ENCODE results near the gene SPOPL. TPM values are rescaled to one million over a fixed set of nuclear protein-coding genes. Genes with fewer than 3 reads are reported as not detected.
"Not testable (repeated sequence)": the region's sequence is repeated elsewhere in the genome, so short reads cannot be mapped to it uniquely, and the experiment has no call there.

SPOPL gene
- total RNA-seq, 4 donors from 2014 or later: 30.5 to 49.0 (median 43.6) TPM

- Histone ChIP-seq H3K4me1 (no peaks in the 10 kb centered on the region), H3K27me3 (no peaks in the 10 kb centered on the region), H3K27ac (replicated peaks in 1 of 4) (no peak overlapping the region), H3K9me3 (no peaks in the 10 kb centered on the region), H3K4me3 (no peak overlapping the region), H3K36me3 (no peaks in the 10 kb centered on the region)
- TF ChIP-seq, protein P1, sequence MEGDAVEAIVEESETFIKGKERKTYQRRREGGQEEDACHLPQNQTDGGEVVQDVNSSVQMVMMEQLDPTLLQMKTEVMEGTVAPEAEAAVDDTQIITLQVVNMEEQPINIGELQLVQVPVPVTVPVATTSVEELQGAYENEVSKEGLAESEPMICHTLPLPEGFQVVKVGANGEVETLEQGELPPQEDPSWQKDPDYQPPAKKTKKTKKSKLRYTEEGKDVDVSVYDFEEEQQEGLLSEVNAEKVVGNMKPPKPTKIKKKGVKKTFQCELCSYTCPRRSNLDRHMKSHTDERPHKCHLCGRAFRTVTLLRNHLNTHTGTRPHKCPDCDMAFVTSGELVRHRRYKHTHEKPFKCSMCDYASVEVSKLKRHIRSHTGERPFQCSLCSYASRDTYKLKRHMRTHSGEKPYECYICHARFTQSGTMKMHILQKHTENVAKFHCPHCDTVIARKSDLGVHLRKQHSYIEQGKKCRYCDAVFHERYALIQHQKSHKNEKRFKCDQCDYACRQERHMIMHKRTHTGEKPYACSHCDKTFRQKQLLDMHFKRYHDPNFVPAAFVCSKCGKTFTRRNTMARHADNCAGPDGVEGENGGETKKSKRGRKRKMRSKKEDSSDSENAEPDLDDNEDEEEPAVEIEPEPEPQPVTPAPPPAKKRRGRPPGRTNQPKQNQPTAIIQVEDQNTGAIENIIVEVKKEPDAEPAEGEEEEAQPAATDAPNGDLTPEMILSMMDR (IDR thresholded peaks at IDR 0.05): no peak
- TF ChIP-seq EP300 (IDR thresholded peaks at IDR 0.05): no peak
- TF ChIP-seq POLR2A (IDR thresholded peaks at IDR 0.05; ENCODE audit: low read depth): no peak
- no peak for TF ChIP-seq POLR2AphosphoS5 (IDR thresholded peaks at IDR 0.05)
- no peak for DNase-seq (ENCODE audit: extremely low spot score)
- 92% methylated on average over 2 of the region's 2 CpGs for WGBS
- intact Hi-C loops (cut with DNase I): no loop called here
Observed at GRCh38 chr2:138455275-138455674, 46.3 kb upstream of the SPOPL start.

DNA sequence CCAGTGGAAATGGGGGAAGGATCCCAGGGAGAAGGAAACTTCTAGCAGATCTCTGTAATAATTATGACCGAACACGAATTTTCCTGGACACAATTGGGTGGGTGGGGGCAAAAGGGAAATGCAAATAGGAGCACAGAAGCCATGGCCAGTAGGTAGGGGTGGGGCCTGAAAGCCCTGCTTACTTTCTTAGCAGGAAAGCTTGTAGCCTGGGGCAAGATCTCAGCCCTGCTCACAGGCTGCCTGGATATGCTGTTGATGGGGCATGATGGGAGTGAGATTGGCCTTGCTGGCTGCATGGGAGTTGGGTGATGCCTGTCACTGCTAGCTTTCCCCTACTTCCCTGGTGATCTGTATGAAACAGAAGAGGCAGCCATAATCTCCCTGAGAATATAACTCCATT lies 45.9 kb upstream of the SPOPL start:
- H3K36me3 ChIP-seq: no peaks in the 10 kb centered on the region
- H3K4me3 ChIP-seq: no peak overlapping the region
- TF ChIP-seq POLR2A (IDR thresholded peaks at IDR 0.05; ENCODE audit: low read depth): no peak
- no peak for TF ChIP-seq POLR2AphosphoS5 (IDR thresholded peaks at IDR 0.05)
- TF ChIP-seq, protein P1 (IDR thresholded peaks at IDR 0.05): no peak
- no peak for TF ChIP-seq EP300 (IDR thresholded peaks at IDR 0.05)
- intact Hi-C loops (cut with DNase I): no loop called here
- DNase-seq (ENCODE audit: extremely low spot score): no peak
- no peak overlapping the region for H3K27ac ChIP-seq (replicated peaks in 1 of 4)
- no peaks in the 10 kb centered on the region for H3K4me1 ChIP-seq
- H3K9me3 ChIP-seq: no peaks in the 10 kb centered on the region
- 89% methylated on average over 2 of the region's 2 CpGs for WGBS
- H3K27me3 ChIP-seq: no peaks in the 10 kb centered on the region

DNA sequence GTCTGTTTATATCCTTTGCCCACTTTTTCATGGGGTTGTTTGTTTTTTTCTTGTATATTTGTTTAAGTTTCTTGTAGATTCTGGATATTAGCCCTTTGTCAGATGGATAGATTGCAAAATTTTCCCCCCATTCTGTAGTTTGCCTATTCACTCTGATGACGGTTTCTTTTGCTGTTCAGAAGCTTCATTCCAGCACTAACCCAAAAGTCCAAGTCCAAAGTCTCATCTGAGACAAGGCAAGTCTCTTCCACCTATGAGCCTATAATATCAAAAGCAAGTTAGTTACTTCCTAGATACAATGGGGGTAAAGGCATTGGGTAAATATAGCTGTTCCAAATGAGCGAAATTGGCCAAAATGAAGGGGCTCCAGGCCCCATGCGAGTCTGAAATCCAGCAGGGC lies 38.9 kb upstream of the SPOPL start:
- intact Hi-C loops (cut with DNase I); H3K27me3 ChIP-seq; DNase-seq (ENCODE audit: extremely low spot score); H3K27ac ChIP-seq (replicated peaks in 1 of 4); H3K4me1 ChIP-seq; H3K9me3 ChIP-seq; H3K4me3 ChIP-seq; H3K36me3 ChIP-seq: not testable (repeated sequence)
- 98% methylated on average over 3 of the region's 3 CpGs for WGBS

DNA sequence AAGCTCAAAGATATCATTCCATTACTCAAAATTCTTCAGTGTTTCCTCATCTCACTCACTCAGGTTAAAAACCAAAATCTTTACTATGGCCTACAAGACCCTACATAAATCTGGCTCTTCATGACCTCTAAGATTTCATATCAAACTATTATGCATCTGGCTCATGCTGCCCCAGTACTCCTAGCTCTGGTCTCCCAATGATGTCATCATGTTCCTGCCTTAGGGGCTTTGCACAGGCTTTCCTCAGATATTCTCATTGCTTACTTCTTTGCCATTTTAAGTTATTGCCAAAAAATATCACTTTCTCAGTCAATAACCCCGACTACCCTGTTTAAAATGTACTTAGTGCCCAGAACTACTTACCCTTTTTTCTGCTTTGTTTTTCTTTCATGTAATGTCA lies 33.0 kb upstream of the SPOPL start:
- DNase-seq (ENCODE audit: extremely low spot score): no peak

GRCh38 chr2:138469411-138469810 lies 32.2 kb upstream of the SPOPL start:
- intact Hi-C loops (cut with DNase I): no loop called here
- H3K27ac ChIP-seq (replicated peaks in 1 of 4): no peak overlapping the region
- H3K9me3 ChIP-seq: peaks cover 0 to 3% (median 0%) of the 10 kb centered on the region in 4 donors
- no peaks in the 10 kb centered on the region for H3K27me3 ChIP-seq
- WGBS: 83% methylated on average over 1 of the region's 1 CpG
- TF ChIP-seq, protein P1 (IDR thresholded peaks at IDR 0.05): no peak
- TF ChIP-seq EP300 (IDR thresholded peaks at IDR 0.05) (no peak), POLR2AphosphoS5 (IDR thresholded peaks at IDR 0.05) (no peak), POLR2A (IDR thresholded peaks at IDR 0.05; ENCODE audit: low read depth) (no peak)
- H3K36me3 ChIP-seq: no peaks in the 10 kb centered on the region
- H3K4me3 ChIP-seq: no peak overlapping the region
- H3K4me1 ChIP-seq: no peaks in the 10 kb centered on the region
- DNase-seq (ENCODE audit: extremely low spot score): no peak

More for the DNA sequence above, 33.0 kb upstream of the SPOPL start:
- H3K36me3 ChIP-seq: no peaks in the 10 kb centered on the region
- 0% methylated on average over 1 of the region's 1 CpG for WGBS
- intact Hi-C loops (cut with DNase I): no loop called here
- TF ChIP-seq, protein P1 (IDR thresholded peaks at IDR 0.05): no peak
- TF ChIP-seq EP300 (IDR thresholded peaks at IDR 0.05) (no peak), POLR2AphosphoS5 (IDR thresholded peaks at IDR 0.05) (no peak), POLR2A (IDR thresholded peaks at IDR 0.05; ENCODE audit: low read depth) (no peak)
- peaks cover 0 to 3% (median under 1%) of the 10 kb centered on the region in 4 donors for H3K9me3 ChIP-seq
- H3K4me1 ChIP-seq: no peaks in the 10 kb centered on the region
- no peaks in the 10 kb centered on the region for H3K27me3 ChIP-seq
- no peak overlapping the region for H3K27ac ChIP-seq (replicated peaks in 1 of 4)
- H3K4me3 ChIP-seq: no peak overlapping the region
